HG02642 (cell line): ENCODE measurements around the gene ANKRD44.

ENCODE experiments used
- ATAC-seq: cut with Tn5 transposase; IDR thresholded peaks from one replicate; pipeline ENCODE4 v1.9.1; 2021; ENCODE audit warnings: mild to moderate bottlenecking; ENCODE audit not compliant: unreplicated experiment, poor library complexity

ANKRD44 gene

DNA sequence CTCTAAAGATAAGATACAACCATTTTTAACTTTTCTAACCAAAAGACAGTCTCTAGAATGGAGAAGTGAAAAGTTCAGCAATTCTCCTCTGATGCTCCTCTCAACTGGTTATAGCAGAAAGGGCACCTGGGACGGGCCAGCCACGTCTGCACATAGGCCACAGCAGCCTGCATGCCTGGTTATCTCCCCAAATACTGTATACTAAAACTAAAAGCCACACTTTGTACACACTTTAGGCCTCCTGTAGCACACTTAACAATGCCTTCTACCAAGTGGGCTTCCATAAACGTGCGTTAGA, 179.1 kb downstream of the ANKRD44 start:
- ATAC-seq: peak; percentile 79

DNA sequence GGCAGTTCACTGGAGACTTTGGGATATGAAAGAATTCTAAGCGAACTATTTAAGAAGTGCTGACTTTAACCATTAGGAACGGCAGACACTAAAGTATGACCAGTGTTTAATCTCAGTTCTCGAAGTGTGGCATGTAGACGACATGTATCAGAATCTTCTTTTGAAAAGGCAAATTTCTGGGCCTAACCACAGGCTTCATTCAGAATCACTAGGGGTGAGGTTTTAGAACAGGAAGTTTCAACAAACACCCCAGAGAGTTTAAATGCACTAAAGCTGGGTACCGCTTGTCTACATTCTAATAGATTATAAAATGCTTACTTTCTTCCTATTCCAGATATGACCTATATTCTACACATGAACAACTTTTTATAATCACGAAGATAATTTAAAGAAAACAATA, 180.3 kb downstream of the ANKRD44 start:
- peak; percentile 76 for ATAC-seq

DNA sequence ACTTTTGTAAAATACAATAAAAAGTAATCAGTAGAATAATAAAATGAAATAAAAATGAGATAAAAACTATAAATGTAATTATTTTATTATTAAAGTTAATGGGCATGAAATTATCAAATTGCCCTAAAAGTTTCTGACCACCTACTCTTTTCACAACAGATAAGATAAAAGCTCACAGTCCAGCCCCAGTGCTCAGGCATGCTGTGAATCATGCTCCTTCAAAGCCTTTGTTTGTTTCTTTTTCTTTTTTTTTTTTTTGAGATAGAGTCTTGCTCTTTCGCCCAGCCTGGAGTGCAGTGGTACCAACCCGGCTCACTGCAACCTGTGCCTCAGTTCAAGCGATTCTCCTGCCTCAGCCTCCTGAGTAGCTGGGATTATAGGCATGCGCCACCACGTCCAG, 181.7 kb downstream of the ANKRD44 start:
- no peak for ATAC-seq

DNA sequence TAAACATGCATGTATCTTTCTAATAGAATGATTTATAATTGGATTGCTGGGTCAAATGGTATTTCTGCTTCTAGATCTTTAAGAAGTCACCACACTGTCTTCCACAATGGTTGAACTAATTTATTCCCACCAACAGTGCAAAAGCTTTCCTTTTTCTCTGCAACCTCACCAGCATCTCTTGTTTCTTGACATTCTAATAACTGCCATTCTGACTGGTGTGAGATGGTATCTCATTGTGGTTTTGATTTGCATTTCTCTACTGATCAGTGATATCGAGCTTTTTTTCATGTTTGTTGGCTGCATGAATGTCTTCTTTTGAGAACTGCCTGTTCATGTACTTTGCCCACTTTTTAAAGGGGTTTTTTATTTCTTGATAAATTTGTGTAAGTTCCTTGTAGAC, 182.5 kb downstream of the ANKRD44 start:
- ATAC-seq: no peak

DNA sequence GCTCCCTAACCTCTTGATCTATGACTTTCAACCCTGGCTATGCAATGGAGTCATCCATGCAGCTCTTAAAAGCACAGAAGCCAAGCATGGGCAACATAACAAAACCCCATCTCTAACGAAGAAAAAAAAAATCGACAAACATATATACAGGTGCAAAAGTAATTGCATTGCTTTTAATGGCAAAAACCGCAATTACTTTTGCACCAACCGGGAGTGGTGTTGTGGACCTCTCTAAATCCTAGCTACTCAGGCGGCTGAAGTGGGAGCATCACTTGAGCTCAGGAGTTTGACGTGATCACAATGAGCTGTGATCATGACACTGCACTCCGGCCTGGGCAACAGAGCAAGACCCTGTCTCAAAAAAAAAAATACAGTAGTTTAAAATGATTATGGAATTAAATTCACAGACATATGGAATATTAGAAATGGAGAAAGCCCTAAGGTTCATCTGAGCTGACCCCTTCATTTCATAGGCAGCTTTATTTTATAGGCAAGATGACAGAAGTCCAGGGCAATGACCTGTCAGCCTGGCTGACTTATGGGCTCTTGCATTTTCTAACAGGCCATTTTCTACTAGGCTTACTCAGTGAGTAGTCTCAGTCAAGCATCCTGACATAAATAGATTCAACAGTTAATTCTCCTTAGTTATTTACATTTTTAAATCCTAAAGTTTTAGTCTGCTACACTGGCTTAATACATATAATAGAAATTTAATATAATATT, 183.8 kb downstream of the ANKRD44 start:
- no peak for ATAC-seq

DNA sequence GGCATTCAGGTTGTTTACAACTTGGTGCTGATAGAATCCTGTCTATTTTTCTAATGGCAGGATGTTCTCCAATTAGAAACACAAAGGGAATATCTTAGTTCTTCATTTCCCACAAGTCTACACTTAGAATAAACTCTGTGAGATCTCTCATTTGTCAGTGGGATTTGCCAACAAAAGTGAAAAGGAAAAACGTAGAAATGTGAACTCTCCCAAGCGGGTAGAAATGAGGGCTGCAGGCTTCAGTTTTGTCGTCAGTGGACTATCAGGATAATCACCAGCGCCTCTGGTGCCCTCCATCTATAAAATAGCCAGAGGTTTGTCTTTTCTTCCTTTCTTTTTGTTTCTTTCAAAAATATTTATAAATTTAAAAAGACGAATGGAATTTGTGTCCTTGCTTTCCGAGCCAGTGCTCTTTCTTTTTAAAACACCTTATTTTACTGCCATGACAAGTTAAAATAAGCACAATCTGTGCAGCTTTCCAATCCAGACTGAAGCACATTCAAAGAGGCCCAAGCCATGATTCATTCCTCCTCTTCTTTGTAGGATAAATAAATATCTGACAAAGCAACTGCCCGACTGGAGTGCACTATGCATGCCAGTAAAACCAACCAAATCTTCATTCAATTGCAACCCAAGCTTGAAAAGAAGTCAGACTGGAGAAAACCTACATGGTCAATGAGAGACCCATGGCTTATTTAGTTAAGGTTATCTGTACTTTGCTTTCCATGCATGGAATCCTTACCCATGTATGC, 185.8 kb downstream of the ANKRD44 start:
- no peak for ATAC-seq

DNA sequence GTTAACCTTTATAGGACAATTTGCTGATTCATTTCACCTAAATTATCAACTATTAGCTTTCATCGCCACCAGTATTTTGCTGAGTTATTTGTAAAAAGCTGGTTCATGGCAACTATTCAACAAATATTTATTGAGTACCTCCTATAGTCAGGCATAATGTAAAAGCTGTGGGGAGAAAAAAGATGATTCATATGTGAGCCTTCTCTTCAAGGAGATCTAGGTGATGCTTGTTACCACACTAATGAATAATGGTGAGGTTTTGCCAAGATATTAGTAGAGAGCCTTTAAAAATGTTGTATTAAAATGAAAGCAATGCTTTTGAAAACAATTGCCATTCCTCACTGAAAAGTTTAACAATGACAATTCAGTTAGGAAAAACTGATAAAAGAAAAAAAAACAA, 187.8 kb downstream of the ANKRD44 start:
- ATAC-seq: no peak

DNA sequence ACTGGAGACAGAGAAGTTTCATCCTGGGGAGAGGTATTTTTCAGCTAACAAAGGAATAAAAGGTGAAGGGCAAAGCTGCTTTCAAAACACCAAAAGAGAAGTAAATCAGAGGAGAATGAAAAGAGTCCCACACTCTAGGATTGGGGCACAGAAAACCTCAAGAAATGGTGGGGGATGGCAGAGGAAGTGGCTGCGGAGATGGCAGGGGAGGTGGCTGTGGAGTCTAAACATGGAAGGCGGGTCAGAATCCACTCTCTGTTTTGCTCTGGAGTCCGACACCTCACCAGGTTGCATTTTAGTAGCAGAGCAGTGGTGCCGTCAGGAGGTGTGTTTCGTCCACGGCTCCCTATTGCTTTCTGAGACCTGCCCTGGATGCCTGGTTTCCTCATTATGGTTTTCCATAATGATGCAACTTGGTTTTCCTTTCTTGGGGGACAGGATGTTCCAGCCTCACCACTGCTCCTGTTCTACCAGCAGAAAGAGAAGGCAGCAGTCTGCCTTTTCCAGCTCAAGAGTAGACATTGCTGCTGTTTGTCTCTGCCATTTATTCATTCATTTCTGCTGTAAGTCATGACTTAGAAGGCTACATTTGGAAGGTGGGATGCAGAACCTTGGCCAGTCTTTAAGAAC, 188.7 kb downstream of the ANKRD44 start:
- ATAC-seq: no peak

DNA sequence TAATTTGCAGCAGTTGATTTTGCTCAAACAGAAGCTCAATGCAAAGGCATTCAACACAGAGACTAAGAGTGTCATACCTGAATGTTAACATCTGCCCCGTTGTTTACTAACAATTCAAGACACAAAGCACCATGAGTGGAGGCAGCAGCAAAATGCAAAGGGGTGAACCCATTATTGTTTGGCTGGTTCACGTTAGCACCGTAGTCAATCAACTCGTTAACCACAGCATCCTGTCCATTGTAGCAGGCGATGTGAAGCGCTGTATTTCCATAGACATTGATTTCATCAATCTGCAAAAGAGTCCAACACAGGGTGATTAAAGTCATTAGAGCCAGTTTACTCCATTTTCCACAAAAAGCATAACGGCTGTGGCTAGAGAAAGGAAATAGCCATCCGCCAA, 189.3 kb downstream of the ANKRD44 start:
- no peak for ATAC-seq

DNA sequence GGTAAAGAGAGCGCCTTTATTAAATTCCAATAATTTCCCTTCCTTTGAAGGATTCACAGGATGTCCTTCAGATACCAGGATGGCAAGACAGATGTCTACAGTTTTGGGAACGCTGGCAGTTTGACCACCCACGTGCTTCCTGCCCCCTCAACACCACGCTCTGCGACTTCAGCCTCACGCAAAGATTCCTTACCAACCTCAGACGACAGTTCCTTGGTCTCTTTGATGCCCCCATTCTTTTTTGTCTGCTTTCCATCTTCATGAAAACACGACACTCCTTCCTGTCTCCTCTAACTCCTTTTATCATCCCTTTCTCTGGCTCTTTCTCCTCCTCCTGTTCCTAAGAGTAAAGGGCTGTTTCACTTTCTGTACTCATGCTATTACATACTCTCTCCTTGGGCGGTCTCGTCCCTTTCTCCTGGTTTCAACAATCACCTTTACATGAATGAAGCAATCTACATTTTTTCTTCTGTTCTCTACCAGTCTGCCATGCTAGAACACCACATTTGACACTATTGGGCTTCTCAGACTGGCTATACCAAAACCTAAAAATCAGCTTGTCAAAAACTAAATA, 194.2 kb downstream of the ANKRD44 start:
- no peak for ATAC-seq

DNA sequence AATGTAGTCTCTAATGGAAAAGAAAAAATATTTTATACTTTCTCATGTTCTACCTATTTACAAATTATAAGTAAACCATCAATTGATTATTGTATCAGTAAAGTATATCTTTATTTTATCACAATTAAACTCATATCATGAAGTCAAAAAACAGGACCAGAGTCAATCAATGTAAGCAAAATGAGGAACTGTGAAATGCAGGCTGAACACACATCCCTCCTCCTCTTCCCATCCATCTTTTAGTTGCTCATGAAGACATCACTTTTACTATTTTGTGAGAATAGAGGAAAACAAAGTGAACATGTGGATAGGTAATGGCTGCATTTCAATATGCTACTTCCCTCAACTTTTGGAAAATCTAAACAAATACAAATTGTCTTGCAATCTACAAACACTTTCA, 195.3 kb downstream of the ANKRD44 start:
- no peak for ATAC-seq

DNA sequence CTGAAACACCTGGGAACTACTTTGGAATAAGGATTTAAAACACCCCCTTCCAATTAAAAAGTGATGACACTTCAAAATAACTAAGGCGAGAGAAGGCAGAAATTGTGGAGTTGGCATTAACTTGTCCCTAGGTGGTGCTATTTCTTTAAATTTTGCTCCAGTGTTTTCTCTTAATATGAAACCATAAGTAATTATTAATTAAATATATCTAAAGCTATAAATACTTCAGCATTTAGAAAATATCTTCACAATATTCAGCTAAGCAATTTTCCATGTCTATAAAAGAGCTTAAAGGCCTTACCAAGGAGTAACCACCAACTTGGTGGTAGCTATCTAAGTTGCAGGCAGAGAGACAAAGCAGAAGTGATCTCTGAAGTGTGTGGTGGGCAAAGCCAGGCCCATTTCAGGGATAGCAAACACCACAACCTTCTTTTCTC, 197.3 kb downstream of the ANKRD44 start:
- ATAC-seq: peak; percentile 56

DNA sequence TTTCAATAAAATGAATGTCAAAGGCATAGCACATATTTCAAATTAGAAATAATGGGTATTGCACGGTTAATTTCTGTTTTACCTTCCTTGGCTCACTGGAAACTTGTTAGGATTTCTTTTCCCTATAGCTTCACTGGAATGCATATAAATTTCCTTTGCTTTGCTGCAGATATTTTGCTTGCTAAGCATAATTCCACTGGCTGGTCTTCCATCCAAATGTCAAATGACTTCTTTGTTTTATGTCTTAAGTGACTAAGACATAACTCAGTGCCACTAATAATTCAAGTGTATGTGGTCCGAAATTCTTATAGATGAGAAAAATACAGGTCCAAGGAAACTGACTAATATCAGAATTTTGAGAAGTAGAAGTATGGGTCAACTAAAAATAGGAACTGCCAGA, 201.3 kb downstream of the ANKRD44 start:
- no peak for ATAC-seq

DNA sequence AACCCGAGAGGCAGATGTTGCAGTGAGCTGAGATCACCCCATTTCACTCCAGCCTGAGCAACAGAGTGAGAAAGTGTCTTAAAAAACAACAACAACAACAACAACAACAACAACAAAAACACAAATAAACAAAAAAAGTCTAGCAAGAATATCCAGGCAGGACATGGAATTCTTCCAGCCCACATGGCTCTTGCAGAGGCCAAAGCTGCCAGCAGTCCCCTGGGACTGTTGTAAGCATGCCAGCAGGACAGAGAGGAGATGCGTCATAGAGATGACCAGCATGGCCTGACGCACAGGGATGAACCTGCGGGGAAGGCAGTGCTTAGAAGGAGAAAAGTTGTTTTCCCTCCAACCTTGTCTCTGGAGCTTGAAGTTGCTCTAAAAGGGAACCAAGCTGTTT, 201.8 kb downstream of the ANKRD44 start:
- no peak for ATAC-seq

DNA sequence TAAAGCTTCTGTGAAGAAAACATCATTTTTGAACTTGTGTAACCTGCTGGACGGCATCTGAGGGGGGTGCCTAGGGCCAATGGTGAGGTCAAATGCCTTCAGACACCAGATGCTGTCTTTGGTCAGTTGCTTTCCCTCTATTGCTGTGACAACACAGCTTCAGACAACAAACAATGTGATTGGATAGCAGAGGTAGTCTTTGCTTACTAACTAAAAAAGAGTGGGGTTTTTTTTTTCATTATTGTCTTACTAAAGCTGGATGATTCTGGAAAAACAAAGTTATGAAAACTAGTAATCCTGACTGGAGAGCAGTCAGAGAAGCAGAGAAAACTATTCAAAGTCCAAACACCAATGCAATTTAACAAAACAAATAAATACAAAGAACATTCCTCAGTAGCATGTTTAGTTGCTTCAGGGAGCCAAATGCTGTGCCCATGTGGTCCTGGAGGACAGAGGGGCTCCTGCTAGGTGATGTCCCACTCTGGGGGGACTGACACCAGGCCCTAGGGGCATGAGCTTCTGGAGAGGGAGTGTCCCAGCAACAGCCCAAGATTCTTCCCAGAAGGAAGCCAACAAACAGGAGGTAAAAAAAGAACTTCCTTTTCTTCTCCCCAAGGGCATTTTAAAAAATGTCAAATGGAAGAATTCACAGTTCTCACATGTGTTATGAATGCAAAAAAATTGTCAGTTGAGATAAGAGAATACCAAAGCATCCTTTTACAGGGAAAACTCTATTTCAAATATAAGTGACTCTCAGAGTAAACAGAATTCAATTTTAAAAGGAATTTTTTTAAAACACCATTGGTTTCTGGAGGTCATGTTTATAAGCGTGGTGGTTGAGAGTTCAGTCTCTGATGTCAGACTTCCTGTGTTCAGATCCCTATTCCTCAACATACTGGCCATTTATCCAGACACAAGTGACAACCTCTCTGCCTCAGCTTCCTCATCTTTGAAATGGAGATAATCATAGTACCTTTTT, 203.0 kb downstream of the ANKRD44 start:
- ATAC-seq: no peak

DNA sequence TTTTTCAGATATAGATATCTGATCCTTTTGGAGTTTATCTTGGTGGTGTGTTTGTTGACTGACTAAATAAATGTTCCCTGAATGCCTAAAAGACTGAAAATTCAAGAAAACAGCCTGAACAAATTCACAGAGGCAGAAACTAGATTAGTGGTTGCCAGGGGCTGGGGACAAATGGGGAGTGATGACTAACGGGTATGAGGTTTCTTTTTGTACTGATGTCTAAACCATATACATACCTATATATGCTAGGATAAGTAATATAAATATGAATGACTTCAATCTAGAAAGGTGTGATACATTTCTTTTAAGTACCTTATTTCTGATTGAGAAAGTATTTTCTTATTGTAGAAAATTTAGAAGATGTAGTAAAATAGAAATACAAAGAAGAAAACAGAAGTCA, 207.2 kb downstream of the ANKRD44 start:
- ATAC-seq: no peak

DNA sequence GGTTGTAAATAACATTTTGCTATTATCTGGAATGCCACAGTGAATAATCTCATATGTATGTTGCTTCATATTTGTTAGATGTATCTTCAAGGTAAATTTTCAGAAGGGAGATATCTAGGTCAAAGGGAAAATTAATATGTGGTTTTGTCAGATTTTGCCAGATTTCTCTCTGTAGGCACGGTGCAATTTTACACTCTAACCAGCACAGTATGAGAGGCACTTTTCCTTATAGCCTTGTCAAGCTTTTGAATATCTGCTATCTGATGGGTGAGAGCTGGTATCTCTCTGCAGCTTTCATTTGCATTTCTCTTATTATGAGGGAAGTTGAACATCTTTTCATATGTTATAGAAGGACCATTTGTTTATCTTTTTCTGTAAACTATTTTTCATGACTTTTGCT, 208.3 kb downstream of the ANKRD44 start:
- no peak for ATAC-seq

DNA sequence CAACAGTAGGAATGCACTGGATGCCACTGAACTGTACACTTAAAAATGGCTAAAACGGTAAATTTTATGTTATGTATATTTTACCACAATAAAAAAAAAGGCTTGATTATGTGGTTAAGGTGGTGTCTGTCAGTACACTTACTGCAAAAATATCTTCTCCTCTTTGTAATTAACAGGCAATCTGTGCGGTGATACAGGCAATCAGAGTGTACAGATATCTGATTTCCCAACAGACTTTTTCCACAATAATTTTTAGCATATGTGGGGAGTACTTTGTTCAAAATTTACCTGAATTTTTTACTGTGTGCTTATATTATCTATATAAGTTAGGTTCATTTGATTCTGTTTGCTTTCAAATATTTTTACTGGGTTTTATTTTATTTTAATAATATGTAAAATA, 209.1 kb downstream of the ANKRD44 start:
- no peak for ATAC-seq

DNA sequence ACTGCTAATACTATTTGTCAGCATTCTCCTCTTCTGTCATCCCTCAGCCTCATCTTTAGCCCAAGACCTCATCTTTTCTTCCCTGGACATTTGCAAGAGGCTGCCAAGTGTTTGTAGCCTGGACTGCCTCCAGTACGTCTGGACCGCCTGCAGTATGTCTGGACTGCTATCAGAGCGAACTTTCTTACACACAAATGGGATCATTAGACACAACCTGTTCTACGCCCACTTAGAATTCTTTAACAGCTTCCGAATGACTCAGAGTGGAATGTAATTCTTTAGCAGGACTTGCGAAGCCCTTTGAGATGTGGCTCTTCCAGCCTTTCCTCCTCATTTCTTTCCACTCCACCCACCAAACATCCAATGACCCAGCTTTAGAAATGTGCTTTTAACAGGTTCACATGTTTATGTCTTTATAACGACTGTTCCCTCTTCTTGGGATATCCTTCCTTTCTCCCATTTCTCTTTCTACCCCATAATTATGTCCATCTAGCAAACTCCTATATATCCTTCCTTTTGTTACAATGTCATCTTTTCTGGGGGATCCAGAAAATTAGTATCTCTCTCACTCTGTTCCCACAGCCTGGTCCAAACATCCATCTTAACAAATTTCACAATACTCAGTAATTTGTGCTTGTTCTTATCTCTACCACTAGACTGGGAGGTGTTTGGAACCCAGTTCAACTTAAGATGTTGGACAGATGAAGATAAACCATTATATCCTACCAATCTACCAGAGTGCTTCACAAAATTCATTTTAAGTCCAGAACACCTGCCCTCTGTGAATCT, 212.8 kb downstream of the ANKRD44 start:
- ATAC-seq: no peak
